HG02610 (cell line): Measurements from ENCODE around the gene RPAP2.

ENCODE experiments used
- ATAC-seq: cut with Tn5 transposase; IDR thresholded peaks from one replicate; pipeline ENCODE4 v1.9.1; 2021; ENCODE audit warnings: mild to moderate bottlenecking, moderate library complexity; ENCODE audit not compliant: unreplicated experiment

The RPAP2 gene

GRCh38 chr1:92445865-92446264 is 147.0 kb downstream of the RPAP2 start:
- no peak for ATAC-seq

GRCh38 chr1:92446546-92446945 is 147.7 kb downstream of the RPAP2 start:
- no peak for ATAC-seq

- no peak for ATAC-seq
Observed at GRCh38 chr1:92447033-92447681, 148.3 kb downstream of the RPAP2 start.

GRCh38 chr1:92447976-92448375 is 149.1 kb downstream of the RPAP2 start:
- ATAC-seq, result no peak
